GM12801 (cell line): Measurements from ENCODE around the gene SPATS2L.

ENCODE experiments used
- CTCF ChIP-seq: IDR thresholded peaks from one replicate; pipeline ENCODE4 v1.5.1; 2011; ENCODE audit warnings: control low read depth; ENCODE audit not compliant: insufficient read length; ENCODE audit errors: extremely low read depth

Gene SPATS2L

GRCh38 chr2:200336980-200337615 lies 30.6 kb downstream of the SPATS2L start:
- TF ChIP-seq CTCF: no peak

GRCh38 chr2:200337621-200338020 lies 31.1 kb downstream of the SPATS2L start:
- TF ChIP-seq CTCF: no peak

GRCh38 chr2:200338692-200339091 lies 32.2 kb downstream of the SPATS2L start:
- TF ChIP-seq CTCF: no peak

GRCh38 chr2:200340508-200341224 lies 34.2 kb downstream of the SPATS2L start:
- no peak for TF ChIP-seq CTCF

GRCh38 chr2:200341376-200341775 lies 34.9 kb downstream of the SPATS2L start:
- TF ChIP-seq CTCF: no peak

GRCh38 chr2:200342235-200342634 lies 35.7 kb downstream of the SPATS2L start:
- TF ChIP-seq CTCF: no peak

- TF ChIP-seq CTCF: no peak
Measured at GRCh38 chr2:200342654-200343053, 36.2 kb downstream of the SPATS2L start.
